HEK293 (cell line): ENCODE data around the gene CHMP3.

ENCODE experiments used
- CTCF ChIP-seq: fragments of 450-650 bp; formaldehyde crosslinking; IDR thresholded peaks from 2 replicates; pipeline ENCODE4 v1.5.1; 2016; ENCODE audit warnings: missing biosample characterization, missing genetic modification characterization
- ZBTB17 ChIP-seq: fragments of 450-650 bp; formaldehyde crosslinking; IDR thresholded peaks from 2 replicates; pipeline ENCODE4 v1.5.1; 2016; ENCODE audit warnings: missing biosample characterization, missing genetic modification characterization
- ZNF133 ChIP-seq: fragments of 450-650 bp; formaldehyde crosslinking; IDR thresholded peaks from 2 replicates; pipeline ENCODE4 v1.5.1; 2016; ENCODE audit warnings: missing biosample characterization, missing genetic modification characterization
- ZNF239 ChIP-seq: fragments of 450-650 bp; formaldehyde crosslinking; IDR thresholded peaks from 2 replicates; pipeline ENCODE4 v1.5.1; 2016; ENCODE audit warnings: missing biosample characterization, missing genetic modification characterization
- ZNF398 ChIP-seq: fragments of 450-650 bp; formaldehyde crosslinking; IDR thresholded peaks from 2 replicates; pipeline ENCODE4 v1.5.1; 2017; ENCODE audit warnings: missing biosample characterization, missing genetic modification characterization
- ZNF548 ChIP-seq: fragments of 450-650 bp; formaldehyde crosslinking; IDR thresholded peaks from 2 replicates; pipeline ENCODE4 v1.5.1; 2016; ENCODE audit warnings: missing biosample characterization, missing genetic modification characterization
- ZSCAN16 ChIP-seq: fragments of 450-650 bp; formaldehyde crosslinking; IDR thresholded peaks from 2 replicates; pipeline ENCODE4 v1.5.1; 2016; ENCODE audit warnings: missing biosample characterization, missing genetic modification characterization
- ZSCAN18 ChIP-seq: fragments of 450-650 bp; formaldehyde crosslinking; IDR thresholded peaks from 2 replicates; pipeline ENCODE4 v1.5.1; 2016; ENCODE audit warnings: missing biosample characterization, missing genetic modification characterization
- TF ChIP-seq, protein P1 (sequence below): fragments of 450-650 bp; formaldehyde crosslinking; IDR thresholded peaks from 2 replicates; pipeline ENCODE4 v1.5.1; 2016; ENCODE audit warnings: missing biosample characterization, missing genetic modification characterization, borderline replicate concordance

DNA sequence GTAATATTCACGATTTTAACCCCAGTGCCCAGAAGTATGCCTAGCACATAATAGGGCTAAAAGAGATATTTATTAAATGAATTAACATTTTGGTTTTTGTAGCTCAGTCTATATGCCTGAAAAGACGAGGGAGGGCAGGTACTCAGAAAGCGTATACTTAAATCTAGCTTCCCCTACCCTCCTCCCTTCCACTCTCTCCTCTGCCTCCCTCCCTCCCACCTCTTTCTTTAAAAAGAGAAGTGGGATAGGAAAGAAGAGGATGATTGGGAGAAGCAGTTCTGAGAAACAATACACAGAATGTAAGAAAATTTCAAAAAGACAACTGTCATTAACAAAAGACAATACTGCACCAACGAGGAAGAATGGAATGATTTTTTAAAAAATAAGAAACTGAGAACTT, 39.8 kb downstream of the CHMP3 start:
- no peak for TF ChIP-seq ZNF548 (tag by site-specific recombination)
- no peak for TF ChIP-seq ZSCAN16
- TF ChIP-seq ZSCAN18 (tag by site-specific recombination), result no peak
- TF ChIP-seq CTCF (tag by site-specific recombination), result no peak
- no peak for TF ChIP-seq ZNF398 (tag by site-specific recombination)
- no peak for TF ChIP-seq ZNF133
- no peak for TF ChIP-seq ZBTB17 (tag by site-specific recombination)
- no peak for TF ChIP-seq ZNF239 (tag by site-specific recombination)
- TF ChIP-seq, protein P1, sequence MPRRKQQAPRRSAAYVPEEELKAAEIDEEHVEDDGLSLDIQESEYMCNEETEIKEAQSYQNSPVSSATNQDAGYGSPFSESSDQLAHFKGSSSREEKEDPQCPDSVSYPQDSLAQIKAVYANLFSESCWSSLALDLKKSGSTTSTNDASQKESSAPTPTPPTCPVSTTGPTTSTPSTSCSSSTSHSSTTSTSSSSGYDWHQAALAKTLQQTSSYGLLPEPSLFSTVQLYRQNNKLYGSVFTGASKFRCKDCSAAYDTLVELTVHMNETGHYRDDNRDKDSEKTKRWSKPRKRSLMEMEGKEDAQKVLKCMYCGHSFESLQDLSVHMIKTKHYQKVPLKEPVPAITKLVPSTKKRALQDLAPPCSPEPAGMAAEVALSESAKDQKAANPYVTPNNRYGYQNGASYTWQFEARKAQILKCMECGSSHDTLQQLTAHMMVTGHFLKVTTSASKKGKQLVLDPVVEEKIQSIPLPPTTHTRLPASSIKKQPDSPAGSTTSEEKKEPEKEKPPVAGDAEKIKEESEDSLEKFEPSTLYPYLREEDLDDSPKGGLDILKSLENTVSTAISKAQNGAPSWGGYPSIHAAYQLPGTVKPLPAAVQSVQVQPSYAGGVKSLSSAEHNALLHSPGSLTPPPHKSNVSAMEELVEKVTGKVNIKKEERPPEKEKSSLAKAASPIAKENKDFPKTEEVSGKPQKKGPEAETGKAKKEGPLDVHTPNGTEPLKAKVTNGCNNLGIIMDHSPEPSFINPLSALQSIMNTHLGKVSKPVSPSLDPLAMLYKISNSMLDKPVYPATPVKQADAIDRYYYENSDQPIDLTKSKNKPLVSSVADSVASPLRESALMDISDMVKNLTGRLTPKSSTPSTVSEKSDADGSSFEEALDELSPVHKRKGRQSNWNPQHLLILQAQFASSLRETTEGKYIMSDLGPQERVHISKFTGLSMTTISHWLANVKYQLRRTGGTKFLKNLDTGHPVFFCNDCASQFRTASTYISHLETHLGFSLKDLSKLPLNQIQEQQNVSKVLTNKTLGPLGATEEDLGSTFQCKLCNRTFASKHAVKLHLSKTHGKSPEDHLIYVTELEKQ (tag by site-specific recombination), result no peak
